ENCODE data around the gene GABRG3. TPM values are rescaled to one million over a fixed set of nuclear protein-coding genes. Genes with fewer than 3 reads are reported as not detected.
A peak's percentile ranks its signal among the peaks of the same experiment; 100 is the strongest.

GABRG3 gene
- total RNA-seq, 1 donor from 2014 or later: 0.54 TPM

DNA sequence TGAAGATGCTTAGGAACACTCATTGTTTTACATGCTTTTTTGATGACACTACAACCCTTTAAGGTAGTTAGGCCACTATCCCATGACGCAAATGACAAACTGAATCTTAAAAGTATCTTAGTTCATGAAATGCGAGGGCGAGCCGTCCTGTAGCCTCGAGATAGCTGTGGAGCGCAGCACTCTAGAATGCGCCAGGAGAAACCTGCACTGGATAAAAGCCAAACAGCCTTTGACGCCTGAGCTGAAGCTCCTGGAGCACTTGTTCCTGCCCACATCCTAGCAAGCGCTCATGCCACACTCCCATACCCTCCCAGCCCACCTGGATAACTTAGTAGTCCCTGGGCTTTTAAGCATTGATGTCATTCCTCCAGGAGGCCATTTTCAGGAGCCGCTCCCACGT lies 516.9 kb downstream of the GABRG3 start:
- Histone ChIP-seq H2AFZ (ENCODE audit: low read depth, low read length) (no peak overlapping the region), H3K9me3 (ENCODE audit: insufficient read depth, low read depth, low read length) (no peaks in the 10 kb centered on the region), H3K27ac (ENCODE audit: low read depth, low read length) (no peak overlapping the region), H3K9ac (ENCODE audit: low read length) (no peak overlapping the region), H3K36me3 (ENCODE audit: insufficient read depth, low read length) (no peaks in the 10 kb centered on the region), H4K20me1 (ENCODE audit: insufficient read depth, low read length) (no peaks in the 10 kb centered on the region), H3K4me2 (ENCODE audit: low read length) (no peak overlapping the region), H3K79me2 (ENCODE audit: insufficient read depth, low read length) (no peaks in the 10 kb centered on the region), H3K27me3 (ENCODE audit: insufficient read depth, low read length) (no peaks in the 10 kb centered on the region), H3K4me1 (ENCODE audit: insufficient read depth, low read length) (peaks cover 26% of the 10 kb centered on the region), H3K4me3 (ENCODE audit: insufficient read depth, low read depth, low read length) (no peak overlapping the region)
- H3K9me3 Mint-ChIP-seq (ENCODE audit: unreplicated experiment): peaks cover 7% of the 10 kb centered on the region
- peaks cover 20% of the 10 kb centered on the region for H3K4me1 Mint-ChIP-seq (ENCODE audit: low read depth, unreplicated experiment)
- H3K36me3 Mint-ChIP-seq (ENCODE audit: low read depth, unreplicated experiment): no peaks in the 10 kb centered on the region
- H3K27ac Mint-ChIP-seq (ENCODE audit: unreplicated experiment): no peak overlapping the region
- H3K4me3 Mint-ChIP-seq (ENCODE audit: unreplicated experiment): no peak overlapping the region
- H3K27me3 Mint-ChIP-seq (ENCODE audit: low read depth, unreplicated experiment): no peaks in the 10 kb centered on the region
- no peak for DNase-seq (ENCODE audit: low read depth)
- FAIRE-seq: no peak
- no peak for TF ChIP-seq EZH2 (IDR thresholded peaks at IDR 0.05; ENCODE audit: insufficient read depth, low read length)
- TF ChIP-seq, protein P1, sequence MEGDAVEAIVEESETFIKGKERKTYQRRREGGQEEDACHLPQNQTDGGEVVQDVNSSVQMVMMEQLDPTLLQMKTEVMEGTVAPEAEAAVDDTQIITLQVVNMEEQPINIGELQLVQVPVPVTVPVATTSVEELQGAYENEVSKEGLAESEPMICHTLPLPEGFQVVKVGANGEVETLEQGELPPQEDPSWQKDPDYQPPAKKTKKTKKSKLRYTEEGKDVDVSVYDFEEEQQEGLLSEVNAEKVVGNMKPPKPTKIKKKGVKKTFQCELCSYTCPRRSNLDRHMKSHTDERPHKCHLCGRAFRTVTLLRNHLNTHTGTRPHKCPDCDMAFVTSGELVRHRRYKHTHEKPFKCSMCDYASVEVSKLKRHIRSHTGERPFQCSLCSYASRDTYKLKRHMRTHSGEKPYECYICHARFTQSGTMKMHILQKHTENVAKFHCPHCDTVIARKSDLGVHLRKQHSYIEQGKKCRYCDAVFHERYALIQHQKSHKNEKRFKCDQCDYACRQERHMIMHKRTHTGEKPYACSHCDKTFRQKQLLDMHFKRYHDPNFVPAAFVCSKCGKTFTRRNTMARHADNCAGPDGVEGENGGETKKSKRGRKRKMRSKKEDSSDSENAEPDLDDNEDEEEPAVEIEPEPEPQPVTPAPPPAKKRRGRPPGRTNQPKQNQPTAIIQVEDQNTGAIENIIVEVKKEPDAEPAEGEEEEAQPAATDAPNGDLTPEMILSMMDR (IDR thresholded peaks at IDR 0.05; ENCODE audit: insufficient read depth, low read depth, low read length): no peak

DNA sequence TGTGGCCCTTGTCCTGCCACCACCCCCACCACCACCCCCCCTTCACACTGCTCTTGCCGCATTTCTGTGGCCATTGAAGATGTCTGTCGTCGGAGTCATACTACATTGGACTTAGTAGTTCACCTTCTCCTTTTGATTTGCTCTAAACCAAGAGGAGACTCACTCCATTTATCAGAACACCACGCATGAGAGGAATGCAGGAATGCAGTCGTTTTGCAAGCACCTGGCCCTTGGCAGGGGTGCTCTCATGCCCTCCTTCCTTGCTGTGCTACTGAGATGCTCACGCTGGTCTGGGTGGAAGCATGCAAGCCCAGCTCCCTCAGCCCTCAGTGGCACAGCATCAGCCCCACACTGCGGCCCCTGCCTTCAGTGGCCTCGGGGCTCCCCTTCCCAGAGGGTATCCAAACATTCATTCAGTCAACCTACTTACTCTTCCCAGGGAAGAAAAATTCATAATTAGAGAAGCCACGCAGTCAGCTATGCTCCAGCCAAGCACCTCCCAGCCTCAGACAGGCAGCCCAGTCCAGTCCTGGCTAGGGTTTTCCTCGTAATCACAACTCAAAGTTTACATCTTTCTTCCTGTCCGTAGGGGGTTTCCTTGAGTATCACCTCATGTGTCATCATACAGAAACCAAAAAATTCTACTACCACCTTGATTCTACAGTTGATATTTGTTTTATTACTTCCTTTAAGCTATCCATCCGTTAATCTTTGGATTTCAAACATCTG lies 520.0 kb downstream of the GABRG3 start:
- H3K27me3 Mint-ChIP-seq (ENCODE audit: low read depth, unreplicated experiment): no peaks in the 10 kb centered on the region
- Histone ChIP-seq H3K4me1 (ENCODE audit: insufficient read depth, low read length) (peaks cover 26% of the 10 kb centered on the region), H2AFZ (ENCODE audit: low read depth, low read length) (peak overlapping the region; percentile 9), H3K4me3 (ENCODE audit: insufficient read depth, low read depth, low read length) (no peak overlapping the region), H3K36me3 (ENCODE audit: insufficient read depth, low read length) (no peaks in the 10 kb centered on the region), H3K27ac (ENCODE audit: low read depth, low read length) (peak overlapping the region; percentile 43), H3K79me2 (ENCODE audit: insufficient read depth, low read length) (no peaks in the 10 kb centered on the region), H3K9me3 (ENCODE audit: insufficient read depth, low read depth, low read length) (no peaks in the 10 kb centered on the region), H4K20me1 (ENCODE audit: insufficient read depth, low read length) (no peaks in the 10 kb centered on the region), H3K27me3 (ENCODE audit: insufficient read depth, low read length) (no peaks in the 10 kb centered on the region), H3K4me2 (ENCODE audit: low read length) (peak overlapping the region; percentile 63), H3K9ac (ENCODE audit: low read length) (no peak overlapping the region)
- H3K4me1 Mint-ChIP-seq (ENCODE audit: low read depth, unreplicated experiment): peaks cover 20% of the 10 kb centered on the region
- DNase-seq (ENCODE audit: low read depth): peak; percentile 78
- no peaks in the 10 kb centered on the region for H3K36me3 Mint-ChIP-seq (ENCODE audit: low read depth, unreplicated experiment)
- H3K27ac Mint-ChIP-seq (ENCODE audit: unreplicated experiment): peak overlapping the region; percentile 35
- H3K4me3 Mint-ChIP-seq (ENCODE audit: unreplicated experiment): no peak overlapping the region
- H3K9me3 Mint-ChIP-seq (ENCODE audit: unreplicated experiment): peaks cover 9% of the 10 kb centered on the region
- no peak for TF ChIP-seq EZH2 (IDR thresholded peaks at IDR 0.05; ENCODE audit: insufficient read depth, low read length)
- TF ChIP-seq, protein P1 (IDR thresholded peaks at IDR 0.05; ENCODE audit: insufficient read depth, low read depth, low read length): no peak
- FAIRE-seq: no peak

Measured in astrocyte (in vitro differentiated cells and primary cell).